HEK293T (cell line): Measurements from ENCODE around the gene ZNF441.
"Not testable (repeated sequence)": the region's sequence is repeated elsewhere in the genome, so short reads cannot be mapped to it uniquely, and the experiment has no call there.

Experiments
- ARNT ChIP-seq: fragments of 450-650 bp; IDR thresholded peaks from 2 replicates; pipeline ENCODE4 v1.6.1; 2017; ENCODE audit warnings: mild to moderate bottlenecking
- BHLHE40 ChIP-seq: fragments of 450-650 bp; IDR thresholded peaks from 2 replicates; pipeline ENCODE4 v1.6.1; 2016; ENCODE audit warnings: mild to moderate bottlenecking, moderate library complexity, borderline replicate concordance
- ELF4 ChIP-seq: fragments of 450-650 bp; IDR thresholded peaks from 2 replicates; pipeline ENCODE4 v1.6.1; 2017; ENCODE audit warnings: antibody characterized with exemption
- FOXA1 ChIP-seq: fragments of 450-650 bp; IDR thresholded peaks from 2 replicates; pipeline ENCODE4 v1.6.1; 2016; ENCODE audit warnings: mild to moderate bottlenecking
- FOXK2 ChIP-seq: fragments of 450-650 bp; IDR thresholded peaks from 2 replicates; pipeline ENCODE4 v1.6.1; 2016; ENCODE audit warnings: mild to moderate bottlenecking
- FOXM1 ChIP-seq: fragments of 450-650 bp; IDR thresholded peaks from 2 replicates; pipeline ENCODE4 v1.6.1; 2017; ENCODE audit warnings: mild to moderate bottlenecking, borderline replicate concordance
- L3MBTL2 ChIP-seq: fragments of 450-650 bp; conservative IDR thresholded peaks from 2 replicates; pipeline ENCODE4 v1.6.1; 2016; ENCODE audit warnings: mild to moderate bottlenecking
- NFRKB ChIP-seq: fragments of 450-650 bp; IDR thresholded peaks from 2 replicates; pipeline ENCODE4 v1.6.1; 2016; ENCODE audit warnings: mild to moderate bottlenecking, moderate library complexity
- SP1 ChIP-seq: fragments of 450-650 bp; IDR thresholded peaks from 2 replicates; pipeline ENCODE4 v1.6.1; 2017
- SUZ12 ChIP-seq: fragments of 450-650 bp; IDR thresholded peaks from 2 replicates; pipeline ENCODE4 v1.6.1; 2016; ENCODE audit warnings: mild to moderate bottlenecking
- ZNF384 ChIP-seq: fragments of 450-650 bp; IDR thresholded peaks from 2 replicates; pipeline ENCODE4 v1.6.1; 2016
- TF ChIP-seq, protein P1 (sequence below): fragments of 450-650 bp; IDR thresholded peaks from 2 replicates; pipeline ENCODE4 v1.6.1; 2016

DNA sequence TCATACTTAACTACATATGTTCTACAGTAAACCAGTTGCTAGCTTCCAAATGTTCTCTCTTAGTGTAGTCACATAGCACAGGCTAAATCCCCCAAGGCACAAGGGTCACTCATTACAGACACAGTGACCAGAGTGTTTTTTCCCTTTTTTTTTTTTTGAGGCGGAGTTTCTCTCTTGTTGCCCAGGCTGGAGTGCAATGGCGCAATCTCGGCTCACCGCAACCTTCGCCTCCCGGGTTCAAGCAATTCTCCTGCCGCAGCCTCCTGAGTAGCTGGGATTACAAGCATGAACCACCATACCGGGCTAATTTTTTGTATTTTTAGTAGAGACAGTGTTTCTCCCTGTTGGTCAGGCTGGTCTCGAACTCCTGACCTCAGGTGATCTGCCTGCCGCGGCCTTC, 9.9 kb downstream of the ZNF441 start:
- TF ChIP-seq NFRKB, BHLHE40, ELF4, SUZ12, ARNT, L3MBTL2, FOXK2, FOXA1, FOXM1, SP1, ZNF384: not testable (repeated sequence)
- TF ChIP-seq, protein P1, sequence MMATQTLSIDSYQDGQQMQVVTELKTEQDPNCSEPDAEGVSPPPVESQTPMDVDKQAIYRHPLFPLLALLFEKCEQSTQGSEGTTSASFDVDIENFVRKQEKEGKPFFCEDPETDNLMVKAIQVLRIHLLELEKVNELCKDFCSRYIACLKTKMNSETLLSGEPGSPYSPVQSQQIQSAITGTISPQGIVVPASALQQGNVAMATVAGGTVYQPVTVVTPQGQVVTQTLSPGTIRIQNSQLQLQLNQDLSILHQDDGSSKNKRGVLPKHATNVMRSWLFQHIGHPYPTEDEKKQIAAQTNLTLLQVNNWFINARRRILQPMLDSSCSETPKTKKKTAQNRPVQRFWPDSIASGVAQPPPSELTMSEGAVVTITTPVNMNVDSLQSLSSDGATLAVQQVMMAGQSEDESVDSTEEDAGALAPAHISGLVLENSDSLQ = not testable (repeated sequence)
